Endothelial cell of umbilical vein (primary cell): ENCODE results near the gene DCLK1.

Experiments used
- CTCF ChIP-seq, 2 donors: IDR thresholded peaks; 1 replicate in 1 of 2; 2 replicates in 1 of 2; pipeline ENCODE4 v1.5.1; 2011; ENCODE audit warnings: low read length in 2 of 2, mild to moderate bottlenecking in 2 of 2, moderate library complexity in 2 of 2, control low read depth in 1 of 2, inconsistent platforms in 1 of 2, low read depth in 1 of 2; ENCODE audit not compliant: insufficient read depth in 1 of 2; ENCODE audit errors: extremely low read depth in 1 of 2
- EZH2 ChIP-seq: IDR thresholded peaks from 2 replicates; pipeline ENCODE4 v1.6.1; 2012; ENCODE audit warnings: borderline replicate concordance, low read depth, mild to moderate bottlenecking, moderate library complexity, low read length, inconsistent platforms; ENCODE audit not compliant: severe bottlenecking
- MAX ChIP-seq: IDR thresholded peaks from 2 replicates; pipeline ENCODE4 v1.6.1; 2011; ENCODE audit not compliant: insufficient read depth, insufficient read length
- MYC ChIP-seq: IDR thresholded peaks from one replicate; pipeline ENCODE4 v1.6.1; 2011; ENCODE audit warnings: mild to moderate bottlenecking, low read depth, low read length
- POLR2A ChIP-seq: IDR thresholded peaks from 2 replicates; pipeline ENCODE4 v1.6.1; 2012; ENCODE audit warnings: low read depth, mild to moderate bottlenecking, control low read depth, low read length
- POLR2AphosphoS5 ChIP-seq: IDR thresholded peaks from 2 replicates; pipeline ENCODE4 v1.6.1; 2012; ENCODE audit warnings: low read depth, mild to moderate bottlenecking, control low read depth, low read length, moderate library complexity; ENCODE audit not compliant: insufficient read depth

GRCh38 chr13:35930665-35931631, 200.2 kb downstream of the DCLK1 start:
- no peak for TF ChIP-seq CTCF (IDR thresholded peaks at IDR 0.05; ENCODE audit: extremely low read depth in 1 of 2, insufficient read depth in 1 of 2, low read depth in 1 of 2, low read length in 2 of 2)
- no peak for TF ChIP-seq POLR2A
- TF ChIP-seq MYC: no peak
- TF ChIP-seq POLR2AphosphoS5: no peak
- TF ChIP-seq EZH2: no peak
- no peak for TF ChIP-seq MAX
